Activated T-cell treated with anti-CD3 and anti-CD28 coated beads, Interleukin-2, amount 50 U/mL, for 72 hours (primary cell): ENCODE measurements around the gene NIP7. TPM values are rescaled to one million over a fixed set of nuclear protein-coding genes. Genes with fewer than 3 reads are reported as not detected.
"Not testable (repeated sequence)": the region's sequence is repeated elsewhere in the genome, so short reads cannot be mapped to it uniquely, and the experiment has no call there.

Experiments
- ATAC-seq, 2 donors: fragments of 150-1000 bp; cut with Tn5 transposase; replicated peaks in 1 of 2; 2 replicates each; pipeline ENCODE4 v1.10.0; 2021; ENCODE audit warnings: moderate library complexity in 2 of 2, mild to moderate bottlenecking in 1 of 2
- DNase-seq, 2 donors: peaks; one replicate each; pipeline ENCODE4 v3.0.0; 2021 to 2022; ENCODE audit warnings: mixed read lengths in 1 of 2
- H3K27ac Mint-ChIP-seq: one replicate; pipeline ENCODE4 v1.8.0; 2022; ENCODE audit warnings: mild to moderate bottlenecking, moderate library complexity, mixed read lengths
- H3K27me3 Mint-ChIP-seq: one replicate; pipeline ENCODE4 v1.8.0; 2022; ENCODE audit warnings: low read depth, mixed read lengths
- H3K36me3 Mint-ChIP-seq, 2 donors: one replicate each; pipeline ENCODE4 v1.8.0; 2022; ENCODE audit warnings: mixed read lengths in 2 of 2, mild to moderate bottlenecking in 1 of 2; ENCODE audit not compliant: insufficient read depth in 2 of 2
- H3K4me1 Mint-ChIP-seq: one replicate; pipeline ENCODE4 v1.8.0; 2022; ENCODE audit warnings: low read depth, mixed read lengths
- H3K4me3 Mint-ChIP-seq, 2 donors: one replicate each; pipeline ENCODE4 v1.8.0; 2022; ENCODE audit warnings: mild to moderate bottlenecking in 2 of 2, mixed read lengths in 2 of 2, moderate library complexity in 2 of 2
- H3K9me3 Mint-ChIP-seq, 2 donors: one replicate each; pipeline ENCODE4 v1.8.0; 2022; ENCODE audit warnings: mixed read lengths in 2 of 2
- total RNA-seq, 2 donors: library from RNA; stranded (reverse); gene quantifications; one replicate each; pipeline ENCODE4 v1.2.3, GENCODE V29; 2022

NIP7 gene
- total RNA-seq: 10 to 100 TPM; 30.8 to 32.2 TPM

- Mint-ChIP-seq H3K27ac (peak within 1 kb of the TSS; percentile 98), H3K4me1 (peaks cover 63% of the 10 kb centered on the region), H3K4me3 (peak within 1 kb of the TSS; percentile 96 to 97), H3K27me3 (no peaks in the 10 kb centered on the region), H3K36me3 (peaks cover 15 to 28% of the 10 kb centered on the region in 2 donors), H3K9me3 (no peaks in the 10 kb centered on the region)
- DNase-seq (peak; percentile 94), ATAC-seq (peak; percentile 91 to 95)
Measured at GRCh38 chr16:69339289-69340094, at the start of gene NIP7, which contains the start of gene COG8. TSS of gene NIP7 (plus strand) at chr16:69339772. CDS start at chr16:69339830, 58 bp downstream. TSS of gene COG8 (minus strand) at chr16:69339564. CDS start at chr16:69339552, 12 bp downstream.

DNA sequence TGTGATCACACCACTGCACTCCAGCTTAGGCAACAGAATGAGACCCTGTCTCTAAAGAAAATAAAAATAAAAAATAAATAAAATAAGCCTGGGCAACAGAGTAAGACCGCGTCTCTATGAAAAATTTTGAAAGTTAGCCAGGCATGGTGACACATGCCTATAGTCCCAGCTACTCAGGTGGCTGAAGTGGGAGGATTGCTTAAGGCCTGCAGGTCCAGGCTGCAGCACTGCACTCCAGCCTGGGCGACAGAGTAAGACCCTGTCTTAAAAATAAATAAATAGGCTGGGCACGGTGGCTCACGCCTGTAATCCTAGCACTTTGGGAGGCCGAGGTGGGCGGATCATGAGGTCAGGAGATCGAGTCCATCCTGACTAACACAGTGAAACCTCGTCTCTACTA lies 47.9 kb upstream of the NIP7 start:
- not testable (repeated sequence) for H3K27me3 Mint-ChIP-seq, H3K27ac Mint-ChIP-seq, H3K4me3 Mint-ChIP-seq, DNase-seq, H3K4me1 Mint-ChIP-seq, H3K9me3 Mint-ChIP-seq, H3K36me3 Mint-ChIP-seq, ATAC-seq

DNA sequence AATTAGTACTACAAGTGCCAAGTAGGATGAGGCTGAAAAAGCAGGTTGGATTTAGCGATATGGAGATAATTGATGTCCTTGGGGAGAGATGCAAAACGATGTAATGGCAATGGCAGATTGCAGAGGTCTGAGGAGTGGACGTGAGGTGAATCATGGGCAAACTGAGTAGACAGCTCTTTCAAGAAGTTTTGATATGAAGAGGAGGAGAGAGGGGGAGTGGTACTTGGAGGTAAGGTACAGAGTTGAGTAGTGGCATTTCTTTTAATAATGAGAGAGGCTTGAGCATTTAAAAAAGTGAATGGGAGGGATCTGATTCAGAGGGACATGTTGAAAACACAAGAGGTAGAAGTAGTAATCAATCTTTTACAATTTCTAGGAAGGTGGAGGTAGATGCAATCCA lies 46.2 kb upstream of the NIP7 start:
- peak; percentile 15 to 19 for DNase-seq
- ATAC-seq: peak; percentile 89 to 97
- peak overlapping the region in 1 of 2 donors; percentile 5 for H3K4me3 Mint-ChIP-seq
- no peaks in the 10 kb centered on the region for H3K36me3 Mint-ChIP-seq
- peaks cover 9% of the 10 kb centered on the region for H3K4me1 Mint-ChIP-seq
- H3K9me3 Mint-ChIP-seq: no peaks in the 10 kb centered on the region
- H3K27ac Mint-ChIP-seq: peak overlapping the region; percentile 57
- no peaks in the 10 kb centered on the region for H3K27me3 Mint-ChIP-seq

DNA sequence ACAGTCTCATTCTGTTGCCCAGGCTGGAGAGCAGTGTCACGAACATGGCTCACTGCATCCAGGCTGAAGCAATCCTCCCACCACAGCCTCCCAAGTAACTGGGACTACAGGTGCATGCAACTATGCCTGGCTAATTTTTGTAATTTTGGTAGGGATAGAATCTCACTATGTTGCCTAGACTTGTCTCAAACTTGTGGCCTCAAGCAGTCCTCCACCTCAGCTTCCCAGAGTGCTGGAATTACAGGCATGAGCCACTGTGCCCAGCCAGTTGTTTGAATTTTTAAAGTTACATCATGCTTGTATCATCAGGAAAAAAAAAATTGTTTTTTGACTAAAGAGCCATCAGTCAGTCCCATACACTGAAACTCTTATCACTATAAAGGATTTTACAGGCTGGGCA lies 45.5 kb upstream of the NIP7 start:
- Mint-ChIP-seq H3K4me1 (peaks cover 9% of the 10 kb centered on the region), H3K9me3 (no peaks in the 10 kb centered on the region), H3K27ac (peak overlapping the region; percentile 57), H3K4me3 (no peak overlapping the region), H3K36me3 (no peaks in the 10 kb centered on the region), H3K27me3 (no peaks in the 10 kb centered on the region)
- ATAC-seq (no peak), DNase-seq (no peak)

GRCh38 chr16:69296771-69297170 lies 42.8 kb upstream of the NIP7 start:
- not testable (repeated sequence) for H3K27me3 Mint-ChIP-seq, H3K4me3 Mint-ChIP-seq, H3K4me1 Mint-ChIP-seq, H3K36me3 Mint-ChIP-seq, H3K9me3 Mint-ChIP-seq, DNase-seq, ATAC-seq, H3K27ac Mint-ChIP-seq

DNA sequence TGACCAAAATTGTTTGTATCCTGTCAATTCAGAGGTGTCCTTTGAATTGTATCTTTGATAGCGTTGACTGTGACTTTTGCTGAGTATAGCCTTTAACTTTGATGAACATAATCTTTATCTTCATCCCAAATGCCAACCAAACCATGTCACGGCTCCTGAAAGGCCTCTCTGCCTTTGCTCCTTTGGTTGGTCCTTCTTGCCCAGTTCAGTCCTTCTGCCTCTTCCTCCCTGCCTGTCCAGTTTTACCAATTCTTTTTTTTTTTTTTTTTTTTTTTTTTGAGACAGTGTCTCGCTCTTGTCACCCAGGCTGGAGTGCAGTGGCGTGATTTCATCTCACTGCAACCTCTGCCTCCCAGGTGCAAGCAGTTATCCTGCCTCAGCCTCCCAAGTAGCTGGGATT lies 41.3 kb upstream of the NIP7 start:
- Mint-ChIP-seq H3K27me3 (no peaks in the 10 kb centered on the region), H3K4me1 (peaks cover 6% of the 10 kb centered on the region), H3K9me3 (no peaks in the 10 kb centered on the region), H3K27ac (no peak overlapping the region), H3K36me3 (peaks cover 0 to 1% of the 10 kb centered on the region in 2 donors), H3K4me3 (no peak overlapping the region)
- ATAC-seq (no peak), DNase-seq (no peak)

GRCh38 chr16:69301187-69301586 lies 38.4 kb upstream of the NIP7 start:
- Mint-ChIP-seq H3K9me3 (no peaks in the 10 kb centered on the region), H3K4me1 (no peaks in the 10 kb centered on the region), H3K27ac (no peak overlapping the region), H3K36me3 (peaks cover 0 to 1% of the 10 kb centered on the region in 2 donors), H3K27me3 (no peaks in the 10 kb centered on the region), H3K4me3 (no peak overlapping the region)
- ATAC-seq: no peak
- no peak for DNase-seq

- H3K27ac Mint-ChIP-seq: no peak overlapping the region
- H3K4me3 Mint-ChIP-seq: no peak overlapping the region
- no peaks in the 10 kb centered on the region for H3K27me3 Mint-ChIP-seq
- no peak for DNase-seq
- ATAC-seq: no peak
- no peaks in the 10 kb centered on the region for H3K4me1 Mint-ChIP-seq
- peaks cover 0 to 1% of the 10 kb centered on the region in 2 donors for H3K36me3 Mint-ChIP-seq
- no peaks in the 10 kb centered on the region for H3K9me3 Mint-ChIP-seq
Measured at GRCh38 chr16:69301861-69302260, 37.7 kb upstream of the NIP7 start.

DNA sequence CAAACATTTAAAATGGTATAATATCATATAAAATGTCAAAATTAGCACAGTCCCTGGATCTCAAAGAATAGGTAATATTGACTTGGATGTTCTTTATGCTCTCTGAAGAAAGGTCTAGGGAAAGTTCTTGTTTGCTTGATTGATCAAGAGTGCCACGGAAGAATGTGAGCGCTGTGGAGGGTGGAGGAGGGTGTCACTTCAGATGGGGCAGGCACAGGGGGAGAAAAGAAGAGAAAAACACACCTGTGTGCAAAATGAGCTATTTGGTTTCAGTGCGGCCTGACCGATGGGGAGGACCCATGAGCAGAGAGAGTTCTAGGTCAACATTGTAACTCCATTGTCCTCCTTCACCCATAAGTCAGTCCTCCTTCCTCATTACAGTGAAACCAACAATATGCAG lies 37.3 kb upstream of the NIP7 start:
- H3K36me3 Mint-ChIP-seq: peaks cover 0 to 1% of the 10 kb centered on the region in 2 donors
- H3K9me3 Mint-ChIP-seq: no peaks in the 10 kb centered on the region
- no peak overlapping the region for H3K27ac Mint-ChIP-seq
- H3K27me3 Mint-ChIP-seq: no peaks in the 10 kb centered on the region
- ATAC-seq (no peak), DNase-seq (no peak)
- H3K4me1 Mint-ChIP-seq: no peaks in the 10 kb centered on the region
- no peak overlapping the region for H3K4me3 Mint-ChIP-seq

DNA sequence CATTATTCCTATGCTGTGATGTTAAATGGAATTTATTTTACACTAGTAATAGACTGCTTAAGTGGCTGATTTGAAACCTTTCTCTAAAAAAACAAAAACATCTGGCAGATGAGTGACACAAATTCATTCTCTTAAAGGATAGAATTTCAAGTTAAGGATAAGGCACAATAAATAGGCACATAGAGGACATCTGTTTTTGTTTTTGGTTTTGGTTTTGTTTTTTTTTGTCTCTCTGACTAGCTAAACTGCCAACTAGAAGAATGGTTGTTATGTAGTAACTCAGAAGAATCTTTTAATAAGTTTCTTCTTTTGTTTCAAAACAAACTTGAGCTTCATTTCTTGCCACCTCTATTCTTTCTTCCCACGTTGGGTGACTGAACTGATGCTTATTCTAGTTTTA lies 33.5 kb upstream of the NIP7 start:
- Mint-ChIP-seq H3K27me3 (no peaks in the 10 kb centered on the region), H3K4me1 (peaks cover 6% of the 10 kb centered on the region), H3K9me3 (no peaks in the 10 kb centered on the region), H3K27ac (no peak overlapping the region), H3K36me3 (no peaks in the 10 kb centered on the region), H3K4me3 (no peak overlapping the region)
- DNase-seq (no peak), ATAC-seq (no peak)

- DNase-seq: no peak
- no peak overlapping the region for H3K27ac Mint-ChIP-seq
- H3K36me3 Mint-ChIP-seq: peaks cover 0 to 3% of the 10 kb centered on the region in 2 donors
- no peaks in the 10 kb centered on the region for H3K27me3 Mint-ChIP-seq
- H3K9me3 Mint-ChIP-seq: no peaks in the 10 kb centered on the region
- H3K4me3 Mint-ChIP-seq: no peak overlapping the region
- no peak for ATAC-seq
- H3K4me1 Mint-ChIP-seq: peaks cover 10% of the 10 kb centered on the region
Measured at GRCh38 chr16:69307091-69307490, 32.5 kb upstream of the NIP7 start.

DNA sequence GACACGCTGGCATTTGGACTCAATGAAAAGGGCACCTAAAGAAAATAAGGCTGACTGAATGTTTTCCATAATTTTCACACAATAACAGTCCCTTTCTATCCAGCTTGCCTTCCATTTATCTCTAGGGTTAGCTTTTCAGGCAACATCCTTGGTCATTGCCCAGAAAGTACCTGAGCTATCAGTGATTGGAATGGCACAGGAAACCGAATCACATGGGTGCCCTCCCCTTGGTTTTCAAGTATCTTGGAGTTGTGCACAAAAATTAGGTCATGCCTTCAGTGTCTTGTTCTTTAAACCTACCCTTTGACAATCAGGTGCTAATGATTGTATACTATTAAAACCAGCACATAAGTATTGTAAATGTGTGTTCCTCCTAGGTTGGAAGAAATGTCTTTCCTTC lies 31.7 kb upstream of the NIP7 start:
- DNase-seq (no peak), ATAC-seq (no peak)
- H3K9me3 Mint-ChIP-seq: no peaks in the 10 kb centered on the region
- no peak overlapping the region for H3K27ac Mint-ChIP-seq
- H3K27me3 Mint-ChIP-seq: no peaks in the 10 kb centered on the region
- H3K4me3 Mint-ChIP-seq: no peak overlapping the region
- peaks cover 0 to 4% of the 10 kb centered on the region in 2 donors for H3K36me3 Mint-ChIP-seq
- peaks cover 13% of the 10 kb centered on the region for H3K4me1 Mint-ChIP-seq

- H3K9me3 Mint-ChIP-seq: no peaks in the 10 kb centered on the region
- no peak overlapping the region for H3K27ac Mint-ChIP-seq
- DNase-seq (no peak), ATAC-seq (no peak)
- H3K27me3 Mint-ChIP-seq: no peaks in the 10 kb centered on the region
- H3K4me1 Mint-ChIP-seq: peaks cover 24% of the 10 kb centered on the region
- peaks cover 2 to 11% of the 10 kb centered on the region in 2 donors for H3K36me3 Mint-ChIP-seq
- no peak overlapping the region for H3K4me3 Mint-ChIP-seq
Measured at GRCh38 chr16:69309316-69309715, 30.3 kb upstream of the NIP7 start.
